Stimulated activated naive CD4-positive, alpha-beta T cell (primary cell): ENCODE measurements around the gene C2CD4A.
A peak's percentile ranks its signal among the peaks of the same experiment; 100 is the strongest.
"Not testable (repeated sequence)": the region's sequence is repeated elsewhere in the genome, so short reads cannot be mapped to it uniquely, and the experiment has no call there.

Experiments
- DNase-seq, 6 experiments: peaks; one replicate each; lab custom pipeline; 2025; lab: John Stamatoyannopoulos, UW

C2CD4A gene, protein sequence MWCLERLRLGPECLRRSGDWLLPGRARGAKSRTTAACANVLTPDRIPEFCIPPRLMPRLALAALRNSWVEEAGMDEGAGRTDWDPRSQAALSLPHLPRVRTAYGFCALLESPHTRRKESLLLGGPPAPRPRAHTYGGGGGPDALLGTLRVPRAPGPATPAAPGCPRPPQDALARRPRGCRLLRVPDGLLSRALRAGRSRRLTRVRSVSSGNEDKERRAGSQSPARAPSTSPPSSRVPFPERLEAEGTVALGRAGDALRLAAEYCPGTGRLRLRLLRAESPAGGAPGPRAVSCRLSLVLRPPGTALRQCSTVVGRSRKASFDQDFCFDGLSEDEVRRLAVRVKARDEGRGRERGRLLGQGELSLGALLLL

DNA sequence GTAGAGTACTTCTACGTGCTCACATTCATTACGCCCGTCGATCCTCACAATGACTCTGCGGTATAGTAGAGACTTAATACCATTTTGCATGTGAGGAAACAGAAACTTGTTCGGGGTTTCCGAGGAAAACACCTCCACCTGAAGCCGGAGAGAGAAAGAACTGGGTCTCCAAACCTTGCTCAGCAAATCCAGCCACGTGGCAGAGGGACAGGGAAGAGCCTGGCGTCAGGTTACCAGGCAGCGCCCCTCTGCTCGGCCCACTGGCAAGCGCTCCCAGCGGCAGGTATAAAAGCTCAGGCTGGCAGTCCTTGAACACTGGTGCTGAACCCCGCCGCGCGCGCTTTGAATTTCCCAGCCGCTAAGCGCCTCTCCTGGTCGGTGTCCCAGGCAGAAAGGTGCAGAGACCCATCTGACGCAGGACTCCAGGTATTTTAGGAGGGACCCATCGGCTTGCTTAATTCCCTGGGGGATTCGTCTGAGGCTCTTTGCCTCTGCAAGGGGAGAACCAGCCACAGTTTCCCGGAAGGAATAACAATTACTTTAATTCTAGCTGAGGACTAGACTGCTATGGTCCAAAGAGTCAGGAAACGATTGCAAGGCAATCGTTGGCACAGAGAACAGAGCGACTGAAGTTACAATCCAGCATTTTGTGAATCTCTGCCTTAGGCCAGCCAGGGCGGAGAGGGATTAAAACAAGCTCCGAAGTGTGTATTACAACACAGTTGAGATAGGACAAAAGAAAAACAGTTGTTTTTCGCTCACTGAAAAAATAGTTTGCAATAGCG is at the start of gene C2CD4A:
TSS of gene C2CD4A (plus strand) at position 315 of the 785 bp plus-strand sequence. CDS start 637 bp downstream, outside the sequence.
- DNase-seq: peak in 5 of 6 experiments; percentile 20 to 59 (median 50)

DNA sequence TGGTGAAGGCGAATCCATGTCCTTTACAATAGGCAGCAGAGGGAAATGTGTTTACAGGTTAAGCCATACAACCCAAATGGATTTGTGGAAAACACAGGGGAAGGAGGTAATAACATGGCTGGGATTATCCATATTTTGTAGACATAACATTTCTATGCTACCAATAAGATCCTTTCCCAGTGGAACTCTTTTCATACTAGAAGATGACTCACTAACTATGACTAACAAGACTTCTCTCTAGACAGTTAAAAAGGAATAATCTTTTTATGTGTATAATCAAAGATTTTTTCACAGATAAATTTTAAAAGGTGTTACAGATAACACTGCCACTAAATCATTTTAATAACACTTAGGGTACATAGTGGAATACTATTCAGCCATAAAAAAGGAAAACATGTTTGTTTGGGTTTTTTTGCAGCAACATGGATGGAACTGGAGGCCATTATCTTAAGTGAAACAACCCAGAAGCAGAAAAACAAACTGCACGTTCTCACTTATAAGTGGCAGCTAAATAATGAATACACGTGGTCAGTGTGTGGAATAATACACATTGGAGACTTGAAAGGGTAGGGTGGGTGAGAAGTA is 46.1 kb upstream of the C2CD4A start:
- no peak for DNase-seq

DNA sequence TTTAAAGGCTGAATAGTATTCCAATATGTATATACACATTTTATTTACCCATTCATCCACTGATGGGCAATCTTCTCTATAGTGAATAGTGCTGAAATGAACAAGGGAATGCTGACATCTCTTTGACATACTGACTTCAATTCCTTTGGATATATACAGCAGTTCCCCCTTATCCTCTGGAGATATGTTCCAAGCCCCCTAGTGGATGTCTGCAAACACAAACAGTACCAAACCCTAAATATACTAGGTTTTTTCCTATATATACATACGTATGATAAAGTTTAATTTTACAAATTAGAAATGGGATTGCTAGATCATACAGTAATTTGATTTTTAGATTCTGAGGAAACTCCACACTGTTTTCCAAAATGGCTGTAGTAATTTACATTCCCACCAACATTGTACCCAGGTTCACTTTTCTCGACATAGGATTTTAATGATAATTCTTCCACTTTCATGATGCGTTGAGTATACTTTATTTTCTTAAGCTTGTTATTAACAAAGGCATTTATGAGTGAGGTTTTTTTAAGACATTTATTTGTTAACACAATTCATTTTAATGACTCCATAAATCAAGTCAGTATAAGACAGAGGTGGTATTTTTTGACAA is 44.7 kb upstream of the C2CD4A start:
- DNase-seq: no peak

DNA sequence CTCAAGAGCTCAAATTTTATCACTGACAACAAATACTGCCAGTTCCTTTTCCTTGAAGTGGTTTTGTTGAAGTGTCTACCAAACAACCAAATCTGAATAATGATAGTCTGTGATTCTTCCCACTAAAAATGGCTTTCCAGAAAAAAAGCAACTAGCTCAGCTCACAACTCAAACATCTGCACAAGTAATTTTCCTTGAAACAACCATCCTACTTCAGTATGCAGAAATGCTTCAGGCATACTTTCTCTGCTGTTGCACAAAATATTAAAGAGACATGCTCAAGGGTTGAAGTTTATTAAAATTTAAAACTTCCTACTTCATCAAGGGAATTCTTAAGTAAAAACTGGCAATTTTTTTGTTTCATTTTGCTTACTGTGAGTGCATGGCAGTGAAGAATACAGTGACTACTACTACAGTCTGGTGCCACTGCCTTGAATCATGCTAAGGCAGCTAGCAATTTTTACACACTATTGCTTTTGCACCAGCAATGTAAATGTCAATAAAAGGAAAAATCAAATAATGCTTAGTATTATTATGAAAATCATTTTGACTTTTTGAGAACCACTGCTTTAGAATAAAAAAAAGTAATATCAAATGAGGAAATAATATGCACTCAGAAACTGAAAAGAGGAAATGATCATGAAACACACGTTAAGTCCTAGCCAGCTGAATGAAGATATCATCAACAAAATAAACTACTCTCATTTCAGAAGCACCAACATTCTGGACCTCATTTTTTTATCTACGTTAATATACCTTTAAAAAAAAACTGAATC is 40.1 kb upstream of the C2CD4A start:
- no peak for DNase-seq

DNA sequence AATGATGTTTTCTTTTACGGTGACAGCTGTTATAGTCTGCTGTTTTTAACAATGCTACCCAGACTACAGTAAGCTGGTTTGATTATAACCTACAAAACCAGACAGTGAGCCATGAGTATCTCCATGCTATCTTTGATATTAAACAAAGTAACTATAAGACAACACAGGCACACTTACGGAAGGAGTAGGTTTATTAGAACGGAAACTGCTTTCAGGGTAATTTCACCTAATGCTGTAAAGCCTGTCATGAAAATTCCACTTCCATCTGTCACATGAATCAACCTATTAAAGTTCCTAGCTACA is 39.6 kb upstream of the C2CD4A start:
- no peak for DNase-seq

DNA sequence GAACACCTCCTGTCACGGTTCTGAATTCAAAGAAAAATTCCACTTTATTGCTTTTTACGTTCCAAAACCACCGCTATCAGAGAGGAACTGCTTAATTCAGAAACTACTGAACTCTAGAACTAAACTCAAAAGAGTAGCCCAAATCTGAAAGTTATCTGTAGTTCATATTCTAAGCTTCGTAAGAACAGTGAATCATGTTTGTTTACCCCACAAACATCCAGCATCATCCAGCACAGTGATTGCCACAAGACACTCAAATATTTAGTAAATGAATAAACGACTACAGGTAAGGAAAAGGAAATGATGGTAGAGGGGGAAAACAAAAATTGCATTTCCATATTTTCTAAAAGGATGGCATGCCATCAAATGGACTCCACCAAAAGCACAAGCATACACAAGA is 38.9 kb upstream of the C2CD4A start:
- no peak for DNase-seq

DNA sequence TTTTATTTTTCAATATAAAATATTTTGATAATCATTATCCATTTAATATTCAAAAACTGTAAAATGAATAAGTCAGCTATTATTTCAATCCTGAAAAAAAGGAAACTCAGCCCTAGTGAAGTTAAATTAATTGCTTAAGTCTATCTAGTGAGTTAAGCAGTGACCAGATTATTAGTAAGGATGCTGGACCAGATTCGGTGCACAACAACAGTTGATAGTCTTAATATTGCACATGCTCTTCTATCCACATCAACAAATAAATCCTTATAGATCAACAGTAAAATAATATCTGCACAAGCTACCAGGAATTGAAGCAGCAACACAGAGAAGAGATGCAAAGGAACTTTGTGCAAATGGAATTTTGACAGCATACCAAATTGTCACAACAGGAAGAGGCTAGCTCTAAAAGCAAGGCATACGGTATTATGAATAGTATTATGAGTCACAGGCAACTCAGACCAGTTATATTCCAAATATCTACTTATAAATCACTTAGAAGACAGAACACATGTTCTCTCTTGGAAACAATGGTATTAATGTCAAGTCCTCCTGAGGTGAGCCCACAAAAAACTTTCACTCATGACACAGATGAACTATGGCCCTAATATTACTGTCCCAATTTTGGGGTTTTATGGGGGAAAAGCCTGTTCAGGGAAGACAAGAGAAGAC is 31.4 kb upstream of the C2CD4A start:
- DNase-seq: no peak

DNA sequence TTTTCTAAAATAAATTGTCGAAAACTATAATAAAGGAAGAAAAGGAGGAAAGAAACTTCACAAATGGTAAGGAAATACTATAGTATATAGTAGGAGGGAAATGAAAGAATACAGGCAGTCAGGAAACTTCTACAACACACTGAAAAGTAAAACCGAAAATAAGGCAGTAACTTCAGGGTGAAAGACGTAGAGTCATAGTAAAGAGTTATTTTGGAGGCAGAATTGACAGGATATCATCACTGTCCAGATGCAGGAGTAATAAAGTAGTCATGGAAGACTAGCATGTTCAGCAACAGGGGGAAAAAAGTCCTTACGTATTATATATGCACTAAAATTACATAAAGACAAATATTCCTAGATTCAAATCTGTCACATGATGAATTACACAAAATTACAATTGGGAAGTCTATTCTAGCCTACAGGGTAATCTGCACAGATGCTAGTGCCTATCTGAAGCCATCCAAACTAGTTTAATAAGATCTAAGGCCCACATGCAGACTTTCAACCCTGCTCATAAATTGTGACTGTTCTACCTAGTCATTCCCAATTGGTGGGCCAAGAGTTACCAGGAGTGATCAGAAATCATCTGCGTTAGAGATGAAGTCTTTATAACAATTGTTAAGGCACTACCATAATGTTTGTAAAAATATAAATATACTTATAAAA is 20.6 kb upstream of the C2CD4A start:
- no peak for DNase-seq

DNA sequence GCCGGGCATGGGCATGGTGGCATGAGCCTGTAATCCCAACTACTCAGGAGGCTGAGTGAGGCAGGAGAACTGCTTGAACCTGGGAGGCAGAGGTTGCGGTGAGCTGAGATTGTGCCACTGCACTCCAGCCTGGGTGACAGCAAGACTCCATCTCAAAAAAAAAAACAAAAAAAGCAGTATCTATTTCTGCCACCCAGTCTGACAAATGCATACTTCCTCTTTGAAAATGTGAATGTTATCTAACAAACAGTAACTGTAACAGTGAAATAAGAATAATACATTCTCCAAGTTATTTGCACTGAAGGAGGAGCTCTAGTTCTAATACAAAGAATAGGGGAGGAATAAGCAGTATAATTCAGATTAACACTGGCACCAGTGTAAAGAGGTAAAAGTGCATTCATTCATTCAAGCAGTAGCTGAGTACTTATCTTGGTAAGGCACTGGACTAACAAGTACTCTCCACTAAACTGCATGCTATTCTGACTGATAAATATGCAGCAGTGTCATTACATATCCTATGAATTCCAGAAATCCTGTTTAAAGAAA is 19.4 kb upstream of the C2CD4A start:
- no peak for DNase-seq

DNA sequence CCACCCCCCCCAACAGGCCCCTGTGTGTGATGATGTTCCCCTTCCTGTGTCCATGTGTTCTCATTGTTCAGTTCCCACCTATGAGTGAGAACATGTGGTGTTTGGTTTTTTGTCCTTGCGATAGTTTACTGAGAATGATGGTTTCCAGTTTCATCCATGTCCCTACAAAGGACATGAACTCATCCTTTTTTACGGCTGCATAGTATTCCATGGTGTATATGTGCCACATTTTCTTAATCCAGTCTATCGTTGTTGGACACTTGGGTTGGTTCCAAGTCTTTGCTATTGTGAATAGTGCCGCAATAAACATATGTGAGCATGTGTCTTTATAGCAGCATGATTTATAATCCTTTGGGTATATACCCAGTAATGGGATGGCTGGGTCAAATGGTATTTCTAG is 18.5 kb upstream of the C2CD4A start:
- not testable (repeated sequence) for DNase-seq

DNA sequence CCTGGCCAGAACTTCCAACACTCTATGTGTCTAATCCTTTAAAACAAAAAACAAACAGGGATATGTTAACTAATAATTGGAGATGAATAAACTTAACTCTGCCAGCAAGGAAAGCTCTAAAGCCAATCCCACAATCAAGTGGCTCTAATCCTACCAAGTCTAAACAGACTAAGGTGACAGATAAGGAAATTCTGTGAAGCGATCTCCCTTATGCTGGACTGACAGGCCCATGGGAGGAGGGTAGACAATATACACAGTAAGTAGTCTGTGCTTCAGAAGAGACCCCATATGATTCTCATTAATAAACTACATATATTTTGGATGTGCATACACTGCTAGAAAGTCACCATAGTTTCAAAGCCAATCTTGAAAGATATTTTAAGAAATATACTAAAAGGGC is 16.7 kb upstream of the C2CD4A start:
- DNase-seq: no peak

DNA sequence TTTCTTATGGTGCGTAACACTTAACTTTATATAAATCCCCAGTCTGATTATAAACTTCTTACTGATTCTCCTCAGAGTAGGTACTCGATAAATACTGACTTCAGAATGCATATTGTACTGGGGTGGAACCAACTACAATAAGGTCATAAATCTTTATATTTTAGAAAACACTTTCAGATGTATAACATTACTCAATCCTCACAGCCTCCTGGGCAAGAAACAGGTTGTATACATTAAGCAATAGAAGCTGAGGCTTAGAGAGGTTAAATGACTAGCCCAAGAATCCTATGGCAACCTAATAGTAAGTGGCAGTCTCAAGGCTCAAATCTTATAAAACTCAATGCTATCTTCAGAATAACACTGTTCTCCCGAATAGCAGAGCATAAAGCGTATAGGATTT is 15.6 kb upstream of the C2CD4A start:
- DNase-seq: no peak

DNA sequence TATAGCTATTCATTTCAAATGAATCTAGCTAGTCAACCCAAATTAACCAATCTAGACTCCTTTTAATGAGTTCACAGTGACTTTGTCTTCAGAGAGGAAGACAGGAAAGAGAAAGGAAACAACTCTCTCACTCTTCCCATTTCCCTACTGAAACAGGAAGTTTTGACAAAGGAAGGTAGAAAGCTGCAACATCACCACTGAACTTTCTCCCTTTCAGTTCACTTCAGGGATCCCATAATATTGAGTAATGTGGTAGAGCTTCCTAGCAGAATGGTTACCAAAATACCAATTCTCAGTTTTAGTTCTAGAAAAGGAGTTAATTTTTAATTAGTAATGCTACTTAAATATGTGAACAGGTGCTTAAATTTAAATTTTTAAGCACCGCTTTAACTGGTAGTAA is 14.1 kb upstream of the C2CD4A start:
- DNase-seq: no peak

DNA sequence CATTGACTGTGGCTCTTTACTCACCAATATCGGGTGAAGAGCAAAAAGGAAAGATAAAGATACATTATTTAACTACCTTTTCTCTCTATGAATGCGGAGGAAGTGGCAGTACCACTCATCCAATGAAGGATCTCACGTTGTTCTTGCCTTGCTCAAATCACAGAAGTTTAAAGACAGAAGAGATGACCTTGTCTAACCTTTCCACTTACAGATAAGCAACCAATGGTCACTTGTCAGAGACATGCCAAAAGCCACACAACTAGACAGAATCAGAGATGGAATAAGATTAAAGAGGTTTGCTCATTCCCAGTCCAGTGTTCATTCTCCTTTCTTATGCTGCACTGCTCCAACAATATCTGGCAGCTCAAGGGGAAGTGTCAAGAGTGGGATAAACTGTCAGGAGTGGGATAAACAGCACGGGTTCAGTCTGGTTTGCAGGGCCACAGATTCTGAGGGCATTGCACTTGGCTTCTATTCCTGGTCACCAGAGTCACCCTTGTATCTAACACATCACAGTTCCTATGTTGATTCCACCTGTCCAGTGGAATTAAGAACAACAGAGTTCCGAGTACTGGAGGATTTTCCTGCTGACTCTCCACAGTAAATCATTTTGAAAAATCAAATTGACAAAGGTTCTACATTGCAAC is 13.2 kb upstream of the C2CD4A start:
- no peak for DNase-seq

DNA sequence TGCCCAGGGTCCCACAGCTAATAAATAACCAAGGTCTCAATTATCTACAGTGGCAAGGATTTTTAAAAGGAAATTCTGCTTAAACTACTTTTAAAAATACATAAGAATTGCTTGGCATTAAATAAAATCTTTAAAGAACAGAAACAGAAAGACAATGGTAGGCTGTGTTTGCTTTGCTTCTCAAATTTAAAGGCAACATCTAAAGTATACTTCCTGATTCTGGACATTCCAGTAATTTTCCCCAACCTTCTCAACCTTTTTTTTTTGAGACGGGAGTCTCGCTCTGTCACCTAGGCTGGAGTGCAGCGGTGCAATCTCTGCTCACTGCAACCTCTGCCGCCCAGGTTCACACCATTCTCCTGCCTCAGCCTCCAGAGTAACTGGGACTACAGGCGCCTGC is 11.8 kb upstream of the C2CD4A start:
- DNase-seq: no peak

DNA sequence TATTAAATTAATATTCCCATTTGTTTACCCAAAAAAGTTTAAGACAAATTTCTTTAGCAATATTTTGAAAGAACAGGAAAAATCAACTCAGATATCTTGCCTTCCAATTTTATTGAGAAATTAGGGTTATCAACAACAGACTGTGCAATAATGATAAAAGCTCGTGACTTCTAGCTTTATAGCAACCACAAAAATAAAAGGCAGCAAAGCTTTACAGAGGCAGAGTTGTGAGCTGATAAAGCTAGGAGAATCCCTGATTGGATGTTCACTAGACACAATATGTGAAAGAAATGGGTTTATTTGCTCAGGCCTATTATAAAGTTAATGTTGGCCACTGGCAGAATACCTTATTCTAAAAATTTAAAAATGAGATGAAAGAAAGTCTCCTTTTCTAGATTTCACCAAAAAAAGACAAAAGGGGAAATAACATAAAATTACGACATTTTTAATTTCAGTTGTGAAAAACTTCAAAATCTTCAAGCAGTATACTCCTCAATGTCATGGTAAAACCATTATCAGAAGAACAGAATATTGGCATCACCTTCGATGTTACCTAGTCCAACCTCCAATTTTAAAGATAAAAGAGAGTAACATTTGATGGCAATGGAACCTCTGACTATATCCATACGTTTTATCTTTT is 9.3 kb upstream of the C2CD4A start:
- DNase-seq: no peak

DNA sequence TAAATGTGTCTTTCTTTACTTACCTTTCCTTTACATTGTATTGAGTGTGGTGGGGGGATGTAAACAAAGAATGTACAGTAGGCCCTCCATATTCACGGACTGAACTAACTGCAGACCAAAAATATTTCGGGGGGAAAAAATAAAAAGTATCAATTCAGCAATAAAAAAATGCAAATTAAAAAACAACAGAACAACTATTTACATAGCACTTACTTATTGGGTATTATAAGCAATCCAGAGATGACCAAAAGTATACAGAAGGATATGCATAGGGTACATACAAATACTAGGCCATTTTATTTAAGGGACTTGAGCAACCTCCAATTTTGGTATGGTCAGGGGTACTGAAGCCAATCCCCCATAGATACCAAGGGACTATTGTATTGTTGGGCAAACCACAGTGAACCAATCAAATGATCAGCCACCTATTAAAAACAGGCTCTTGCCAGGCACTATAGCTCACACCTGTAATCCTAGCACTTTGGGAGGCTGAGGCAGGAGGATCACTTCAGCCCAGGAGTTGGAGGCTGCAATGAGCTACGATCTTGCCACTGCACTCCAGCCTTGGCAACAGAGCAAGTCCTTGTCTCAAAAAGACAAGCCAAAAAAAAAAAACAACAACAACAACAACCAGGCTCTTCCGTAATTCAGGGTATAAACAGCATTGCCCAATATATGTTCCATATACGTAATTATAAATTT is 8.3 kb upstream of the C2CD4A start:
- DNase-seq: no peak

DNA sequence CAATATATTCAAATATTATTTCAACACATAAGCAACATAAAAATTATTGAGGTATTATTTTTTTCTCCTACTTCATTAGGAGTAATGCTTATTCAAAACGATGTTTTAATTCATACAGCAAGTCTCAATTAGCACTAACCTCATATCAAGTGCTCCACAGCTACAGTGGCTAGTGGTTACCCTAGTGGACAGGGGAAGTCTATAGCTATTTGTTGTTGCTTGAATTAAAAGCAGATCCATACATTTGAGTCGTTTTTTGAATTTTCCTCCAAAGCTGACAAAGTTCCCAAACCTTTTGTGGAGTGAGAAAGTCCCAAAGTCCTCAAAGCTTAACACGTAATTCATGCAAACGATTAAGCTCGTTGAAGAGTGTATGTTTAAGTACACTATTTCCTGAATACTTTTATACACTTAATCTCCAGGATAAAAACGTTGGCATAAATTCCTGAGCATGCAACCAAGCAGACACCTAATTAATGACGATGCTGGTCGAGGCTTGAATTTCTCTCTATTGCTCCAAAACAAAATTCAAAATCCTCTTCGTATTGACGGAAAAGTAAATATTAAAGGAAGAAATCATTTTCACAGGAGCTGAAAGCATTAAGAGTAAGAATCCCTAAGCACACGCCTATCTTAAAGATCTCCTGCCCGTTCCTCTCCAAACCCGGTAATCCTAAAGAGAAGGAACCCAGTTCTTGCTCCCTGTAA is 7.5 kb upstream of the C2CD4A start:
- DNase-seq: no peak
